VCaP (cell line): ENCODE data around the gene CNIH3.

Experiments
- H3K27ac ChIP-seq: fragments of 450-650 bp; 2 replicates; pipeline ENCODE4 v1.5.1; 2017
- TF ChIP-seq, protein P1 (sequence below): fragments of 450-650 bp; conservative IDR thresholded peaks from 2 replicates; pipeline ENCODE4 v1.5.1; 2017; ENCODE audit warnings: mild to moderate bottlenecking, moderate library complexity

The CNIH3 gene

DNA sequence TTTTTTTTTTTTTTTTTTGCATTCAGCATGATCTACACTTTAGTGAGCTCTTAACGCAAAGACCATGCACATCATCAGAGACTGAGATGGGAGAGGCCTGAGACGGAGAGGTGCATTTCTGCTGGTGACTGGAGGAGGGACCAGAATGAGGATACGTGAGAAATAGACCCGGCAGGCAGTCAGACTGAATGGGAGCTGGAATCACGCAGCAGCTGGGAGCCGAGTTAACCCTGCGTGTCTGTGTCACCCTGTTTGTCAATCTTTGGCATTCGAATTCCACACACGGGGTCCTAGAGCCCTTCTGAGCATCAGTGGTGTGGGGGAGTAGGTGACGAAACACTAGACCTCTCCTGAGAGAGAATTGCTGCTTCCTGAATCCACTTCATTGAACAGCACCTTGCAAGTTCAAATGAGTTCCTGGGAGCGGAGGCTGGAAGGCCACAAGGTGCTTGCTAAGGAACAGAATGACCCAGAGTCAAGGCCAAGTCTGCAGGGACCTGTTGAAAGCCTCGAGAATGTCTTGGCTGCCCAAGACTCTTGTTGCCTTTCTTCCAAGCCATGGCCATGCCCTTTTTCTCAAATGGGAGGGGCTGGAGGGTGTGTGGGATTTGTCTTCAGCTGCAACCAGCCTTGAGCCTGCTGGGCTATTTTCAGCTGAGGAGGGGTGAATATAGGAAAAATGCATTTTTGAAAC, 123.3 kb downstream of the CNIH3 start:
- TF ChIP-seq, protein P1, sequence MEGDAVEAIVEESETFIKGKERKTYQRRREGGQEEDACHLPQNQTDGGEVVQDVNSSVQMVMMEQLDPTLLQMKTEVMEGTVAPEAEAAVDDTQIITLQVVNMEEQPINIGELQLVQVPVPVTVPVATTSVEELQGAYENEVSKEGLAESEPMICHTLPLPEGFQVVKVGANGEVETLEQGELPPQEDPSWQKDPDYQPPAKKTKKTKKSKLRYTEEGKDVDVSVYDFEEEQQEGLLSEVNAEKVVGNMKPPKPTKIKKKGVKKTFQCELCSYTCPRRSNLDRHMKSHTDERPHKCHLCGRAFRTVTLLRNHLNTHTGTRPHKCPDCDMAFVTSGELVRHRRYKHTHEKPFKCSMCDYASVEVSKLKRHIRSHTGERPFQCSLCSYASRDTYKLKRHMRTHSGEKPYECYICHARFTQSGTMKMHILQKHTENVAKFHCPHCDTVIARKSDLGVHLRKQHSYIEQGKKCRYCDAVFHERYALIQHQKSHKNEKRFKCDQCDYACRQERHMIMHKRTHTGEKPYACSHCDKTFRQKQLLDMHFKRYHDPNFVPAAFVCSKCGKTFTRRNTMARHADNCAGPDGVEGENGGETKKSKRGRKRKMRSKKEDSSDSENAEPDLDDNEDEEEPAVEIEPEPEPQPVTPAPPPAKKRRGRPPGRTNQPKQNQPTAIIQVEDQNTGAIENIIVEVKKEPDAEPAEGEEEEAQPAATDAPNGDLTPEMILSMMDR, result no peak

DNA sequence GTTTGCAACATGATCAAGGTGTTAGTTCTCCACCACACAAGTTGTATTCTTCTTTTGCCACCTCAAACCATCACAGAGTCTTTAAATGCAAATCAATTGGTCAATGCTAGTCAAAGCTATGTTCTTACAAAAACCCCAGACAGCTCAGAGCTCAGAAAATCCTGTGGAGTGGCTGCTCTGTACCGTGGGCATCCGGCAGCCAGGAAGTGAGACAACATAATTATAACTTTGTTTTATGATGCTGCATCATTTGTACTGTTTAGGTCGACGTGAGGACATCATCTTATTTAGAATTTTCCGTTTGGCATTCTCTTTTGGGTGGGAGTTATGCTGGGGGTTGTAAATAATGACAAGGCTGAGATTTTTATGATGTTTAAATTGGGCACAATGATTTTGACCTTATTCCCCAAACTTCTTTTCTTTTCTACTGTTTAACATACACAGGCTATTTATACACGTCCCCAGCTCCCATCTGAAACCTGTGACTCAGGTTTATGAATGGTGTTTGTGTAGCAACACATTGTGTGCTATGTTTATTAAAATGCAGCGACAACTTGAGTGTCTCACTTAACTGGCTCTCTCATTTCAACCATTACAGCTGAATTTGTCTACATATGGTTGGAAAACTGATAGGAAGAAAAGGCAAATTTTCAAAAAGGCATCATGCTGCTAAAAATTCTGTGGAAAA, 124.0 kb downstream of the CNIH3 start:
- H3K27ac ChIP-seq, result no peak overlapping the region
- TF ChIP-seq, protein P1, result no peak

More for the DNA sequence above, 123.3 kb downstream of the CNIH3 start:
- no peak overlapping the region for H3K27ac ChIP-seq

DNA sequence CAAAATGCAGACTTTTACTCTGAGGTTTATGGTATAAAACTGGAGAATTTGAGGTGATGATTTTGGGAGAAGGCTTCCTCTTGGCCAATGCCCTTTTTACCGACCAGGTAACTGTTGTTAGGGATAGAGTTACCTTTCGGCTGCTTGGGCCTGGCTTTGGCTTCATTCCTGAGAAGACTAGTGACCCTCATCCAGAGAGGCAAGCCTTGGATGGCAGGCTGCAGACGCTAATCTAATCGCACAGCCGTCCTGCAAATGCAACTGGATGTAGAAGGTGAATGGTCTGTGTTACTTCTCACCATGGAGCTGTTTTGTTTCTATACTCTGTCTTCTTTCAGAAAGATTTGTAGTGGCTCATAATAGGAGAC, 124.6 kb downstream of the CNIH3 start:
- H3K27ac ChIP-seq, result no peak overlapping the region
- TF ChIP-seq, protein P1, result no peak

DNA sequence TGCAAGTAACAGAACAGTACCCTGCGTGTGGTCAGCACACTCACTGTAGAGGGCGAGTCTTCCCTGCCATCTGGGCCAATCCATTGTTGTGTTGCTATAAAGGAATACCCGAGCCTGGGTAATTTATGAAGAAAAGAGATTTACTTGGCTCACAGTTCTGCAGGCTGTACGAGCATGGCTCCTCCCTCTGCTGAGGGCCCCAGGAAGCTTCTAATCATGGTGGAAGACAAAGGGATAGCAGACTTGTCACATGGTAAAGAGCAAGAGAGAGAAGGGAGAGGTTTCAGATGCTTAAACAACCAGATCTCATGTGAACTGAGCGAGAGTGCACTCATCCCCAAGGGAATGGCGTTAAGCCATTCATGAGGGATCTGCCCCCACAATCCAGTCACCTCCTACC, 126.2 kb downstream of the CNIH3 start:
- no peak overlapping the region for H3K27ac ChIP-seq
- TF ChIP-seq, protein P1, result no peak

DNA sequence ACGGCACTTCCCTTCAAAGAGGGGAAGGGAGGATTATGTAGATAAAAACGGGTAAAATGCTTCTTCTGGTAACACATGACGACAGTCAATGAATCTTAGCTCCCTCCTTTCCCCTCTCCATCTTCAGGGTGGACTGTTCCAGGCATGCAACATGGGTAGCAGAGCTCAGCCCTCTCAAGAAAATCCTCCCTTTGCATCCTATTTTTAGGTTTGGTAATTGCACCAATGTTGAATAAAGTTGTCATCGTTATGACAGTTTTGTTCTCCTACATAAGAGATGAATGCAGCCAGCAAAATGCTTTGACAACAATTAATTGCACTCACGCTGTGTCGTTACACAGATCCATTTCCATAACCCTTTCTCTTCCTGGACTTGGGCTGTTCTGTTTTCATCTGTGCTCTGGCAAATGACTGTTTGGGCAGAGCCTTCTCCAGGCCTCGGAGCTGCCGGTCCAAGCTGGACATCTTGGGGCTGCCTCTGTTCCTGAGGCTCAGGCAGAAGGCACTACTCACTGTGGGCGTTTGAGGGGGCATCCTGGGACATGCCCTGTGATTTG, 127.6 kb downstream of the CNIH3 start:
- H3K27ac ChIP-seq, result no peak overlapping the region
- TF ChIP-seq, protein P1, result no peak

DNA sequence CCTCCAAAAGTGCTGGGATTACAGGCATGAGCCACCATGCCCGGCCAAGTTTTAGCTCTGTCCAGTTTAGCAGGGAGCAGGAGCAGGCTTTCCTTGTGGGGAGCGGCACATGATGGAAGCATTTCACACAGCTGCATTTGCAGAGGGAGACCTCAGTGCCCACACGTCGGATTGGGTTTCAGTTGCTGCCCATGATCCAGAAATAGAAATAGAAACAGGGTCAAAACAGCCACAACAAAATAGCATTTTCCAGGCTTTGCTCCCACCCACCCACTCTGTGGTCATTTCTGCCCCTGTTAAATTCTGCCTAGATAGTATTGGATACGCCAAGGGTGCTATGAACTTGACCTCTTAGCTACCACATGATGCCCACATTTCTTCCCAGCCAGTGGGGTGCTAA, 128.4 kb downstream of the CNIH3 start:
- TF ChIP-seq, protein P1, result no peak
- H3K27ac ChIP-seq, result no peak overlapping the region

DNA sequence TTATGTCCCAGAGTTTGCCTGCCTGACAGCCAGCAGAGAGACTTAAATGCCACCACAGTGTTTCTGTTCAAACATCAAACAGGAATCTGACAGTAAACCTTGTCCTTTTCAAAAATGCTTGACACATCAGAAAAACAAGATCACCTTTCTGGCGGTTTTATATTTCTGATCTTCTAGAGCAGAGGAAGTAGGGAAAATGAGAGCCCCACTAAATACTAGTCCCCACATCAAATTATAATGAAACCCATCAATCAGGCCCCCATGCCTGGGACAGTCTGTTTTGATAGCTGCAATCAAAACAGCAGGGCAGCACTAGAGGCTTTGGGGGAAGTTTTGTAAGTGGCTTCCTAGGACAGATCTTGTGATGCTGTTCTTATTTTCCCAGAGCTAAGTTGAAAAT, 129.3 kb downstream of the CNIH3 start:
- TF ChIP-seq, protein P1, result no peak
- H3K27ac ChIP-seq, result no peak overlapping the region
